ENCODE results near the gene SLAIN2.

DNA sequence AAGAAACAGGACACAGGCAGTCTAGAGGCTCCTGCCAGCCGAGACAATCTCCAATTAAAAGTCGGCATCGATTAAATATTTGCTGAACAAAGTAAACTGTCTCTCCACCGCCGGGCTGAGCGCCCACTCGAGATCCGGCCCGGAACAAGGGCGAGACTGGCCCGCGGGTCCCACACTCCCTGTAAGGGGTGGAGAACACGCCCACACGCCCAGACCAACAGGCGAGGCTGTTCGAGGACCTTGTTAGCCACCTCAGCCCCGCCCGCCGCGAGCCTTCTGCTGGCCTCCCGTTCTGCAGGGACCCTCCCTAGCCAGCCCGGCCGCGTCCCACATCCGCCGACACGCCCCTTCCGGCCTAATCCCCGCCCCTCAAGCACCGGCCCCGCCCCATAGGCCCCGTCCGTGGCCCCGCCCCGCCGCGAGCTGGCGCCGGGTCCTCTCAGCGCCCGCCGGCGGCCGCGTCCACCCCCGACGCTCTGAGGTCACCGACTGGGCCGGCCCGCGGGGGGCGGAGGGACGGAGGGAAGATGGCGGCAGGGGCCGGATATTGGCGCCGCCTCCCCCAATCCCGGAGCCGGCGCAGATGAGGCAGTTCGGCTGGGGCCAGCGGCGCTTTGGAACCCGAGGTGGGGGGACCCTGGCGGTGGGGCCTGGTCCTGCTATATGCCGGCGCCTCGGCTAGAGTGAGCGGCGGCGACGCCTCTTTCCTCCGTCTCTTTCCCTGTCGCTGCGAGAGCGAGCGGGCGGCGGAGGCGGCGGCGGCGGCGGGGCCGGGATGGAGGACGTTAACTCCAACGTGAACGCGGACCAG, at the start of gene SLAIN2:
- no peak for TF ChIP-seq ZBTB21 (CRISPR knock-in tag; IDR thresholded peaks at IDR 0.05; ENCODE audit: borderline replicate concordance)
- TF ChIP-seq CTCF (IDR thresholded peaks at IDR 0.05), result no peak
- no peak for TF ChIP-seq ZNF263 (CRISPR knock-in tag; IDR thresholded peaks at IDR 0.05; ENCODE audit: low read depth)
- TF ChIP-seq IRF2 (CRISPR knock-in tag; IDR thresholded peaks at IDR 0.05; ENCODE audit: borderline replicate concordance, low read depth), result no peak
- TF ChIP-seq ATF1 (CRISPR knock-in tag; IDR thresholded peaks at IDR 0.05), result no peak
- no peak for TF ChIP-seq AFF4 (CRISPR knock-in tag; IDR thresholded peaks at IDR 0.05; ENCODE audit: borderline replicate concordance)
- no peak for TF ChIP-seq ZNF219 (CRISPR knock-in tag; IDR thresholded peaks at IDR 0.05; ENCODE audit: borderline replicate concordance)
